ENCODE measurements around the gene TOP3B. TPM values are rescaled to one million over a fixed set of nuclear protein-coding genes. Genes with fewer than 3 reads are reported as not detected.

TOP3B gene
- total RNA-seq, 4 donors from 2014 or later: 4.6 to 36.6 (median 23.4) TPM

DNA sequence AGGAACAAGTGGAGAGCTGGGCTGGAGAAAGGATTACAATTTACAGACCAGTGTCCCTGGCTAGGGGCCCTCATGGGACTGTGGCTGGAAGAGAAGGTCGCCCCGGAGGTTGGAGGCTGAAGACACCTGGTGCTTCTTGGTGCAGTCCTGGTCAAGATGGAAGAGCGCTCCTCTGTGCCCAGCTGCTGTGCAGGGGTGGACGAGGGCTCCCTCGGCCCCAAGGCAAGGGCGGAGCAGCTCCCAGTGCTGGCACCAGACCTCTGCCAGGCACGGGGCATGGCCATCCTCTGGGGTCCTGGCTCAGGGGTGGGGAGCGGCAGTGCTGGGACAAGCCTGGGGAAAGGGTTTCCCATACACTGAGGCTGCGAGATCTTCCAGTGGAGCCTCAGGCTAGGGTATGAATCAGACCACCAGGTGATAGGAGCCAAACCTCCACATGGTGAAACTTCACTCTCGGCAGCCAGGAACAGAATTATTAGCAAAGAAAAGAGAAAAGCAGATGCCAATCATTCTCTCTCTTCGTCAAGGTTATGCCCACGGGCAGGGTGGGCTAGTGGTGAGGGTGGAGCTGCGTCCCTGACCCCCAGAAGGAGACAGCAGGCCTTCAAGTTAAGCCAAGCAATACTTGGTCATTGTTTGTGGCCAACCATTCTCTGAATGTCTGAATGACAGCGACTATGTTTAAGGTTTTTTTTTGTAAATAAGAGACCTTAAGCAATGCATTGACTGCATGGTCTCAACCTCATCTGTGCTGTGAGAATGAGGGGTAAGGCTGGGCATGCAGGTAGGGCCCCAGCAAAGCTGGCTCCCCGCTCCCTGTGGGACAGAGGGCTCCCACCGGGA, 62.0 kb downstream of the TOP3B start:
- TF ChIP-seq, protein P1, sequence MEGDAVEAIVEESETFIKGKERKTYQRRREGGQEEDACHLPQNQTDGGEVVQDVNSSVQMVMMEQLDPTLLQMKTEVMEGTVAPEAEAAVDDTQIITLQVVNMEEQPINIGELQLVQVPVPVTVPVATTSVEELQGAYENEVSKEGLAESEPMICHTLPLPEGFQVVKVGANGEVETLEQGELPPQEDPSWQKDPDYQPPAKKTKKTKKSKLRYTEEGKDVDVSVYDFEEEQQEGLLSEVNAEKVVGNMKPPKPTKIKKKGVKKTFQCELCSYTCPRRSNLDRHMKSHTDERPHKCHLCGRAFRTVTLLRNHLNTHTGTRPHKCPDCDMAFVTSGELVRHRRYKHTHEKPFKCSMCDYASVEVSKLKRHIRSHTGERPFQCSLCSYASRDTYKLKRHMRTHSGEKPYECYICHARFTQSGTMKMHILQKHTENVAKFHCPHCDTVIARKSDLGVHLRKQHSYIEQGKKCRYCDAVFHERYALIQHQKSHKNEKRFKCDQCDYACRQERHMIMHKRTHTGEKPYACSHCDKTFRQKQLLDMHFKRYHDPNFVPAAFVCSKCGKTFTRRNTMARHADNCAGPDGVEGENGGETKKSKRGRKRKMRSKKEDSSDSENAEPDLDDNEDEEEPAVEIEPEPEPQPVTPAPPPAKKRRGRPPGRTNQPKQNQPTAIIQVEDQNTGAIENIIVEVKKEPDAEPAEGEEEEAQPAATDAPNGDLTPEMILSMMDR (IDR thresholded peaks at IDR 0.05): no peak
- no peak for TF ChIP-seq POLR2A (IDR thresholded peaks at IDR 0.05)
- peaks cover 9 to 71% (median 16%) of the 10 kb centered on the region in 3 donors for H3K36me3 ChIP-seq
- no peak for DNase-seq
- H3K27ac ChIP-seq: no peak overlapping the region
- no peak overlapping the region for H3K4me3 ChIP-seq
- no peaks in the 10 kb centered on the region for H3K27me3 ChIP-seq
- H3K9me3 ChIP-seq: no peaks in the 10 kb centered on the region
- H3K4me1 ChIP-seq: peaks cover 0 to 21% (median 0%) of the 10 kb centered on the region in 3 donors
- intact Hi-C loops (cut with DNase I): no loop called here
- WGBS, 2 donors: 52 to 66% methylated on average over 9 to 10 of the region's 16 CpGs

DNA sequence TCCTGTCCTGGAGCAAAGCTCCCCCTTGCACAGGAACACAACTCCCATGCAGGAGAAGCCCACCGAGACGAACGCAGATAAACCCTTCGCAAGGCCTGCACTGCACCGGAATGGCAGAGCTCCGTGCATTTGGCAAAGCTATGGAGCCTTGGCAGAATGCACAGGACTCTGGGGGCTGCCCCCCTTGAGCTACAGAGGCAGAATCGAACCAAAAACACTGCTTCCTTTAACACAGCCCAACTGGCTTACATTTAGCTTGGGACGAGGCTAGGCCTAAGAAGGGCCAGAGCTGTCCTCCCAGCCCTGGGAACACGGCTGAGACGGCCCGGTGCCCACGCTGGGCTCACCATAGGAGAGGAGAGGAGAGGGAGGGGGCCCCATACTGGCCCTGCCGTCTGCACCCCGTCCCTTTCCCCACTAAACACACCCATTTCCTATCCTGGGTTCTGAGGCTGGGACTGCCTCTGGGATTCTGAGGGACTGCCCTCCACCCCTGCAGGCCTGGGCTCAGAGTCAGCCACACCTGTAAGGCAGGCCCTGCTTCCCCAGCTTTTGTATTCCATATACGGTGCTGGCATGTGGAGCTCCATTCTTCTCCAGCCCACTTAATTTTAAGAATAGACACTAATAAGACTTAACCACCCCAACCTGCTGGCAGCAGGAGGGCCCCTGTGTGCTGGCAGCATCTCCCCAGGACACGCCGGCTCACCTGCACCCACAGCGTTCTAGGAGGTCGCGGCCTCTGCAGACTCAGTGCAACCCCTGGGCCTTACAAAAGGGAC, 62.9 kb downstream of the TOP3B start:
- TF ChIP-seq, protein P1 (IDR thresholded peaks at IDR 0.05): no peak
- no peak for TF ChIP-seq POLR2A (IDR thresholded peaks at IDR 0.05)
- Histone ChIP-seq H3K4me3 (no peak overlapping the region), H3K27me3 (no peaks in the 10 kb centered on the region), H3K27ac (no peak overlapping the region), H3K36me3 (peaks cover 8 to 62% (median 9%) of the 10 kb centered on the region in 3 donors), H3K9me3 (no peaks in the 10 kb centered on the region), H3K4me1 (peaks cover 0 to 21% (median 0%) of the 10 kb centered on the region in 3 donors)
- no peak for DNase-seq
- intact Hi-C loops (cut with DNase I): no loop called here
- 62 to 72% methylated on average over 10 to 13 of the region's 20 CpGs for WGBS, 2 donors

DNA sequence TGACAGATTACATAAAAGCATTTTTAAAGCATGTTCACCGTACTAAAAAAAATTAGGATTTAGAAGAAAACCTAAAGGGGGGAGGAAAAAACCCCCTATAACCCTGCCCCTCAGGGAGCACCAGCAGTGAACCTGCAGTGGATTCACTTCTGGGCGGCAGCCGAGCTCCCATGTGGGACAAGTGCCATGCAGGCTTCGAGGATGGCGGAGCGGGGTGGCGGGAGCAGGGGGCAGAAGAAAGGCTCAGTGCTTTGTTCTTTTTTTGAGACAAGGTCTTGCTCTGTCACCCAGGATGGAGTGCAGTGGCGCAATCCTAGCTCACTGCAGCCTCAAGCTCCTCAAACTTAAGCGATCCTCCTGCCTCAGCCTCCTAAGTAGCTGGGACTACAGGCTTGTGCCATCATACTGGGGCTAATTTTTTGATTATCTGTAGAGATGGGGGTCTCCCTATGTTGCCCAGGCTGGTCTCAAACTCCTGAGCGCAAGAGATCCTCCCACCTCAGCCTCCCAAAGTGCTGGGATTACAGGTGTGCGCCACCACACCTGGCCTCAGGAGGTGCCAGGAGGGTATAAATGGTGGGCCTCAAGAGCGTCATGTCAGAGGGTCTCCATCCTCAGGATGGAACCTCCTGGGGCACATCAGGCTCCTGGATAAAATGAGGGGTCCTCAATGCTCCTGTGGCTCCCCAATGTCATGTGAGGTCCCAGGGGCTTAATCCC, 64.0 kb downstream of the TOP3B start:
- no peak overlapping the region for H3K4me3 ChIP-seq
- WGBS, 2 donors: 88 to 96% methylated on average over 9 to 12 of the region's 12 CpGs
- no peaks in the 10 kb centered on the region for H3K27me3 ChIP-seq
- TF ChIP-seq POLR2A (IDR thresholded peaks at IDR 0.05): no peak
- TF ChIP-seq, protein P1 (IDR thresholded peaks at IDR 0.05): no peak
- no peaks in the 10 kb centered on the region for H3K9me3 ChIP-seq
- intact Hi-C loops (cut with DNase I): no loop called here
- H3K27ac ChIP-seq: no peak overlapping the region
- DNase-seq: no peak
- peaks cover 8 to 51% (median 9%) of the 10 kb centered on the region in 3 donors for H3K36me3 ChIP-seq
- peaks cover 0 to 21% (median 0%) of the 10 kb centered on the region in 3 donors for H3K4me1 ChIP-seq

DNA sequence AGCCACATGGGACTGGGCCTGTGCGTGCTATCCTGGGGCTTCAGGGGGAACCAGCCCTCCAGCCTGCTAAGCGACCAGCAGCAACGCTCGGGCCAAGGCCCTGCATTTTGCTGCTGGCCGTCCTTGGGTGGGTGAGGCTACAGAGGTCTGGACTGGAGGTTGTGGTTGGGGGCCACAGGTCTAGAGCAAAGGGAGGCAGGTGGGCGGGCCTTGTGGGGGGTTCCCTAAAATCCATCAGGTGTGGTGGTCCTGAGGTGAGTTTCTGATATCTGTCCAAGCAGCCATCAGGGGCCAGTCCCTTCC, 64.7 kb downstream of the TOP3B start:
- no peak for TF ChIP-seq POLR2A (IDR thresholded peaks at IDR 0.05)
- TF ChIP-seq, protein P1 (IDR thresholded peaks at IDR 0.05): no peak
- no peak overlapping the region for H3K4me3 ChIP-seq
- intact Hi-C loops (cut with DNase I): no loop called here
- peaks cover 3 to 44% (median 8%) of the 10 kb centered on the region in 3 donors for H3K36me3 ChIP-seq
- no peak for DNase-seq
- WGBS, 2 donors: no CpG with 5 or more reads among the region's 6 CpGs
- peaks cover 0 to 21% (median 0%) of the 10 kb centered on the region in 3 donors for H3K4me1 ChIP-seq
- H3K9me3 ChIP-seq: no peaks in the 10 kb centered on the region
- no peaks in the 10 kb centered on the region for H3K27me3 ChIP-seq
- no peak overlapping the region for H3K27ac ChIP-seq
